GM06990 (cell line): ENCODE results near the gene ADSS2.

Experiments
- DNase-seq: peaks from one replicate; pipeline ENCODE4 v3.0.0-alpha.2; 2011; ENCODE audit not compliant: insufficient read length; ENCODE audit errors: extremely low read depth
- H3K27me3 ChIP-seq: replicated peaks from 2 replicates; pipeline ENCODE4 v1.6.0; 2011; ENCODE audit warnings: low read length; ENCODE audit not compliant: control insufficient read depth, insufficient read depth
- H3K36me3 ChIP-seq: 2 replicates; pipeline ENCODE4 v1.5.1; 2011; ENCODE audit warnings: low read length; ENCODE audit not compliant: control insufficient read depth, insufficient read depth
- H3K4me3 ChIP-seq: replicated peaks from 2 replicates; pipeline ENCODE4 v1.5.1; 2011; ENCODE audit warnings: low read depth, mild to moderate bottlenecking, control low read depth, low read length
- TF ChIP-seq, protein P1 (sequence below): IDR thresholded peaks from 2 replicates; pipeline ENCODE4 v1.5.1; 2011; ENCODE audit warnings: low read length, control low read depth, mild to moderate bottlenecking, inconsistent platforms; ENCODE audit not compliant: insufficient read depth, poor library complexity, severe bottlenecking

Gene ADSS2

DNA sequence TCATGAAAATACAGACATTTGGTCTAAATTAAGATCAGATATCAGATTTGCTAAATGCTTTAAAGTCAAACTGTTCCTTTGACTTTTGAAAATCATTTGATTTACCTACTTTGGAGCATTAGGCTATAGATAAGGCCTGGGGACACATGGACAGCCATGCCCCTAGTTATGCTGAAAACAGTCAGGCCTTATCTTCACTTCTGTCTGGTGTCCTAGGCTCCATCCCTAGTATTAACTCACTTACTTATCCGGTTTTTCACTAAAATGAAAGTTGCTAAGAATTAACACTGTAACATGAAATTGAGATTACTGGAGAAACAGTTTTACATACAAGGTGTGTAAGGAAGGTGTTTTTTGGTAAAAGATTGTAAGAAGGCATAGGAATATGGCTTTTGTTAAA, 4.9 kb upstream of the ADSS2 start:
- no peak overlapping the region for H3K4me3 ChIP-seq
- no peaks in the 10 kb centered on the region for H3K27me3 ChIP-seq
- TF ChIP-seq, protein P1, sequence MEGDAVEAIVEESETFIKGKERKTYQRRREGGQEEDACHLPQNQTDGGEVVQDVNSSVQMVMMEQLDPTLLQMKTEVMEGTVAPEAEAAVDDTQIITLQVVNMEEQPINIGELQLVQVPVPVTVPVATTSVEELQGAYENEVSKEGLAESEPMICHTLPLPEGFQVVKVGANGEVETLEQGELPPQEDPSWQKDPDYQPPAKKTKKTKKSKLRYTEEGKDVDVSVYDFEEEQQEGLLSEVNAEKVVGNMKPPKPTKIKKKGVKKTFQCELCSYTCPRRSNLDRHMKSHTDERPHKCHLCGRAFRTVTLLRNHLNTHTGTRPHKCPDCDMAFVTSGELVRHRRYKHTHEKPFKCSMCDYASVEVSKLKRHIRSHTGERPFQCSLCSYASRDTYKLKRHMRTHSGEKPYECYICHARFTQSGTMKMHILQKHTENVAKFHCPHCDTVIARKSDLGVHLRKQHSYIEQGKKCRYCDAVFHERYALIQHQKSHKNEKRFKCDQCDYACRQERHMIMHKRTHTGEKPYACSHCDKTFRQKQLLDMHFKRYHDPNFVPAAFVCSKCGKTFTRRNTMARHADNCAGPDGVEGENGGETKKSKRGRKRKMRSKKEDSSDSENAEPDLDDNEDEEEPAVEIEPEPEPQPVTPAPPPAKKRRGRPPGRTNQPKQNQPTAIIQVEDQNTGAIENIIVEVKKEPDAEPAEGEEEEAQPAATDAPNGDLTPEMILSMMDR = no peak
- no peaks in the 10 kb centered on the region for H3K36me3 ChIP-seq
- no peak for DNase-seq

DNA sequence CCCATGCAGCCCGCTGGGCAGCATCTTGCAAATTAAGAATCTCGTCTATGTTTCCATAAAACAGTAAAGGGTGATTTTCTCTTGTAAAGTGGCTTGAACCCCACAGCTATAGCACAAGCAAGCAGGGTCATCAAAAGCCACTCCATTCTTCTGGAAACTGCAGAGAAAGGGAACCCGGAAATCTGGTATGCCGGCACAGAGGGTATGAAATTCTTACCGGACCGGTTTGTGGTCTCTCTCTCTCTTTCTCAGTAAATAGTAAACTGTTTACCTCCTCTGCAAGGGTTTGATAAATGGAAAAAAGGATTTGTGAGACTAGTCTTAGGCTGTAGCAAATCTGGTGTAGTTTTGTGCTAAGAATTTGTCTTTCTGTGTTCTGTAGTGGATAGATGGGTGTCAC, 2.7 kb upstream of the ADSS2 start:
- Histone ChIP-seq H3K27me3 (no peaks in the 10 kb centered on the region), H3K36me3 (no peaks in the 10 kb centered on the region), H3K4me3 (no peak overlapping the region)
- no peak for DNase-seq
- TF ChIP-seq, protein P1 = no peak

DNA sequence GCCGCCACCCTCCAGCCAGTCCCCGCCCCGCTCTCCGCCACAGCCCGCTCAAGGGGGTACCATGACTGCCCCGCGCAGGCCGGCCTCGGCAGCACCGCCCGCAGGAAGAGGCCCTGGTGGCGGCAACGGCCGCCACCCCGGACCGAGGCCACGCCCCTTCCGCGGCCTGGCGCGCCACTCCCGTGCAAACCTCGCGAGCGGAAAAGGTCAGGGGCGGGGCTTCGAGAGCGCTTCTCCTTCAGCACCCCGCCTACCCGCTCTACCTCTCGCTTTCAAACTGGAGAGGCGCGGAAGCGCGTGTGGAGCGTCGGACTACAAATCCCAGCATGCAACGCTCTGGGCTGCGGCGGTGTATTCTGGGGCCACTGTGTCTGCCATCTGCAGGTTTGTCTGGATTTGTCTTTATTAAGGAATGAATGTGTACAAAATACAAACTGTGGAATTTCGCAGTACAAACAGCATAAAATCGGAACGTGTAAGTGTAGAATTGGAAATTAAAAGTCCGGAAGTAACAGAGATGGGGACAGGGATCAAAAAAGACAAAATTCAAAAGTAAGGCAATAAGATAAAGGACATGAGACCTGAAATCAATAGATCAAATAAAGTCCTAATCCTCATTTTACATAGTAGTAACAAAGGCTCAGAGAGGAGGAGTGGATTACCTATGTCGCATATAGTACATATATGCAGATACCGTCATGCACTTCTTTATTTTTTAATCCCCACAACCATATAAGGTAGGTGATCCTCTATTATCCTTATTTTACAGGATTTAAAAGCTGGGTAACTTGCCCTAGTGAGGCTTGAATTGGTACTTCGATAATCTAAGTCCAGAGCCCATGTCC, 464 bp upstream of the ADSS2 start:
- Histone ChIP-seq H3K27me3 (no peaks in the 10 kb centered on the region), H3K4me3 (peak overlapping the region; percentile 98), H3K36me3 (no peaks in the 10 kb centered on the region)
- TF ChIP-seq, protein P1 = peak; percentile 51
- DNase-seq = peak; percentile 99

DNA sequence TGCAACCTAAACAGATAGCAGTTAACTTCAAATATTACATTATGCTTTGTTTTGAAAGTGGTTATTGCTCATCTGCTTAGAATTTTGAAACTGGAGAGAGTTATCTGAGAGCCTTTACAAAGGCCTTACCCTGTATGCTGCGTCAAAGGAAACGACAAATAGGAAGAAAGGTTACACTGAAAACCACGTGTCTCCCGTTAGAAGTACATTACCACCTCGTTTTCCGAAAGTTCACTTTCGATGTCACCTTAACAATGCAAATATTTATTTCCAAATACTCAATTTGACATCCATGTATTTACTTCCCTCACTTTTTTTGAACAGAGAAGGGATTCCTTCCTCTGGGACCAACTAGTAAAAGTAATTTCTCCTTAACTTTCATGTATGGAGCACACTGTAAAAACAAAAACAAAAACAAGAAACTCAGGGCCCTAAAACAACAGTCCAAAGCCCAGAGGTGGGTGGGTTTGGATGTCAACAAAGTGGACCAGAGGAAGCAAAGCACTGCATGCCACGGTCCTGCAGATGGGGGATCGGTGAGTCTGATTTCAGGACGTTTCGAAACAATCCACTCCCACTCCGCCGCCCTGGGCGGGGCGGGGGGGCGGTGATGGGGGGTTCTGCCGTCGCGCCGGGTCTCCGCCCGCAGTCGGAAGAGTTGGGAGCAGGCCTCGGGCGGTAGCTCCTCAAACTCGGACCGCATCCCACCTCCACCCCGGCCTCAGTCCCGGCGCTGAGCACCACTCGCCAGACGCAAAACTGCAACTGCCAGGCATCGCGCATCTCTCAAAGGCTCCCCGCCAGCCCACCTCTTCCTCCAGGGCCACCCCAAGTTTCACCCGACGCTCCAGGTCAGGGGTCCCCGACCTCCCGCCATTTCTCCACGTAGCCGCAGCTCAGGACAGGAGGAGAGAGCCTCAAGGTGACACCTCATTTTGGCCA, 841 bp downstream of the ADSS2 start:
- no peaks in the 10 kb centered on the region for H3K36me3 ChIP-seq
- TF ChIP-seq, protein P1 = no peak
- H3K4me3 ChIP-seq = peak overlapping the region; percentile 98
- H3K27me3 ChIP-seq = no peaks in the 10 kb centered on the region
- DNase-seq = peak; percentile 77

DNA sequence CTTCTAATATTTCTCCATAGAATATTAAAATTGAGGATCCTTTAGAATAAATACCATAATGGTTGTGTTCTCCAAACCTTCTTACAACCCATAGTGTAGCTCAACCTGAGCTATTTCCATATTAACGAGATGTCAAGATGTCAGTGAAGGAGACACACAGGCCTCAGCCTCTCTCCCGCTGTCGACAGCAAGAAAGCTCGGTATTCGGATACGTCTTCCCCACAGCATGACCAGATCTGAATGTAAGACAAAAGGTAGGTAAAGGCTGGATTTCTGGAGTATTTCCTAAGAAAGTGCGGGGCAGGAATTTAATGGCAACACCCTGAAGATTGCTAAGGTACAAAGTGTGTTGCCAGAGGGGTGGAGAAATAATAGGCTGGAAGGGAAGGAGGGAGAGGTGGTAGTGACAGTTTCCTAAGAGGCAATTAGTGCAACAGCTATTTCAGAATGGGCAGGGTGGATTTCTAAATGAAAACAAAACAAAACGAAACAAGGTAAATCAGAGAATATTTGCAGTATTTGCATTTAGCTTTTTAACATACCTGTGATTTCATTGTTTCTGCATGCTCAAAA, 1.7 kb downstream of the ADSS2 start:
- no peaks in the 10 kb centered on the region for H3K27me3 ChIP-seq
- H3K36me3 ChIP-seq = no peaks in the 10 kb centered on the region; the same call in 1 of the 2 replicates
- TF ChIP-seq, protein P1 = no peak
- H3K4me3 ChIP-seq = peak overlapping the region; percentile 98
- no peak for DNase-seq
